Activated CD8-positive, alpha-beta memory T cell treated with anti-CD3 and anti-CD28 coated beads, Interleukin-2, amount 50 U/mL, for 1 hour (primary cell): Measurements from ENCODE around the gene KCND3.

ENCODE experiments used
- DNase-seq: peaks from one replicate; pipeline ENCODE4 v3.0.0-alpha.2; 2020; ENCODE audit errors: extremely low read depth

Gene KCND3

GRCh38 chr1:111848852-111849545 is 140.5 kb downstream of the KCND3 start:
- DNase-seq: no peak

GRCh38 chr1:111847466-111847865 is 142.0 kb downstream of the KCND3 start:
- no peak for DNase-seq

GRCh38 chr1:111846842-111847241 is 142.6 kb downstream of the KCND3 start:
- no peak for DNase-seq

- no peak for DNase-seq
Observed at GRCh38 chr1:111843177-111843576, 146.3 kb downstream of the KCND3 start.

GRCh38 chr1:111842411-111842810 is 147.1 kb downstream of the KCND3 start:
- DNase-seq: no peak

- DNase-seq: no peak
Observed at GRCh38 chr1:111841746-111842145, 147.7 kb downstream of the KCND3 start.

GRCh38 chr1:111841189-111841588 is 148.3 kb downstream of the KCND3 start:
- no peak for DNase-seq

- no peak for DNase-seq
Observed at GRCh38 chr1:111837393-111837792, 152.1 kb downstream of the KCND3 start.

GRCh38 chr1:111836111-111836510 is 153.4 kb downstream of the KCND3 start:
- no peak for DNase-seq

- DNase-seq: no peak
Observed at GRCh38 chr1:111835514-111835913, 154.0 kb downstream of the KCND3 start.

GRCh38 chr1:111834956-111835355 is 154.5 kb downstream of the KCND3 start:
- no peak for DNase-seq

GRCh38 chr1:111833334-111833733 is 156.1 kb downstream of the KCND3 start:
- no peak for DNase-seq

- DNase-seq: no peak
Observed at GRCh38 chr1:111832521-111833155, 156.8 kb downstream of the KCND3 start.

- no peak for DNase-seq
Observed at GRCh38 chr1:111831153-111831552, 158.3 kb downstream of the KCND3 start.

- no peak for DNase-seq
Observed at GRCh38 chr1:111827946-111828345, 161.5 kb downstream of the KCND3 start.

- no peak for DNase-seq
Observed at GRCh38 chr1:111826278-111826677, 163.2 kb downstream of the KCND3 start.

- DNase-seq: no peak
Observed at GRCh38 chr1:111825217-111825616, 164.3 kb downstream of the KCND3 start.

GRCh38 chr1:111822138-111822537 is 167.3 kb downstream of the KCND3 start:
- no peak for DNase-seq

- no peak for DNase-seq
Observed at GRCh38 chr1:111821121-111821745, 168.2 kb downstream of the KCND3 start.

- no peak for DNase-seq
Observed at GRCh38 chr1:111819566-111820263, 169.8 kb downstream of the KCND3 start.

GRCh38 chr1:111818546-111818945 is 170.9 kb downstream of the KCND3 start:
- DNase-seq: no peak

GRCh38 chr1:111818081-111818480 is 171.4 kb downstream of the KCND3 start:
- no peak for DNase-seq

GRCh38 chr1:111814642-111815041 is 174.8 kb downstream of the KCND3 start:
- DNase-seq: no peak
